BLaER1 (cell line): ENCODE results near the gene HDLBP.

Experiments
- H3K27ac ChIP-seq: shearing (Covaris generic); formaldehyde crosslinking; 2 replicates; pipeline ENCODE4 v1.8.1; 2022
- H3K27me3 ChIP-seq: shearing (Covaris generic); formaldehyde crosslinking; 2 replicates; pipeline ENCODE4 v1.8.1; 2022
- H3K36me3 ChIP-seq: shearing (Covaris generic); formaldehyde crosslinking; 2 replicates; pipeline ENCODE4 v1.8.1; 2022
- H3K4me1 ChIP-seq: shearing (Covaris generic); formaldehyde crosslinking; 2 replicates; pipeline ENCODE4 v1.8.1; 2022
- H3K4me2 ChIP-seq: shearing (Covaris generic); formaldehyde crosslinking; 2 replicates; pipeline ENCODE4 v1.8.1; 2022
- H3K4me3 ChIP-seq: shearing (Covaris generic); formaldehyde crosslinking; 2 replicates; pipeline ENCODE4 v1.8.1; 2022
- H3K9ac ChIP-seq: shearing (Covaris generic); formaldehyde crosslinking; 2 replicates; pipeline ENCODE4 v1.8.1; 2022
- H3K9me3 ChIP-seq: shearing (Covaris generic); formaldehyde crosslinking; 2 replicates; pipeline ENCODE4 v1.8.1; 2022
- H4K20me1 ChIP-seq: shearing (Covaris generic); formaldehyde crosslinking; 2 replicates; pipeline ENCODE4 v1.8.1; 2022
- Cebpa-rat ChIP-seq: shearing (Covaris generic); IDR thresholded peaks from 2 replicates; pipeline ENCODE4 v1.8.1; 2022

HDLBP gene

DNA sequence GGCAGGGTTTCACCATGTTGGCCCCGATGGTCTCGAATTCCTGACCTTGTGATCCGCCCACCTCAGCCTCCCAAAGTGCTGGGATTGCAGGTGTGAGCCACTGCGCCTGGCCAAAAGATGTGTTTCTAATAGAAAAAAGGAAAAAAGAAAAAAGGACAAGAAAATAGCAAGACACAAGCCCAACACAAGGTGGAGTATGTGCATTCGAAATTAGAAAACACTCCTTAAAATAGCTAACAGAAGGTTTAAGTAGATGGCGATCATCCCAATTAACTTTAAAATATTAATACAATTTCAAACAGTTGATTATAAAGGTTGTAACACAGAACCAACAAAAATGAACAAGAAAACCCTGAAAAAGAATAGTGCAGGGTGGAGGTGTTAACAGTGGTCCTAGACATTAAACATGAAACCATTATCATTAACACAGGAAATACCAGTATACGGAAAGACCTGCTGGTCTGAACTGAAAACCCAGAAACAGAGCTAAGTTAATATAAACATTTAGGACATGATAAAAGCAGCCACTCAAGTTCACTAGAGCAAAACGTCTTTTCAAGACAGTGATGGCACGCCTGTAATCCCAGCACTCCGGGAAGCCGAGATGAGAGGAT is 57.9 kb downstream of the HDLBP start:
- no peak overlapping the region for H3K4me2 ChIP-seq
- H3K27me3 ChIP-seq = no peaks in the 10 kb centered on the region
- no peak overlapping the region for H3K9ac ChIP-seq
- no peaks in the 10 kb centered on the region for H3K9me3 ChIP-seq
- H3K36me3 ChIP-seq = peaks cover 100% of the 10 kb centered on the region
- H3K4me1 ChIP-seq = no peaks in the 10 kb centered on the region
- H4K20me1 ChIP-seq = peaks cover 79% of the 10 kb centered on the region
- no peak overlapping the region for H3K4me3 ChIP-seq
- H3K27ac ChIP-seq = no peak overlapping the region
- no peak for TF ChIP-seq Cebpa-rat

DNA sequence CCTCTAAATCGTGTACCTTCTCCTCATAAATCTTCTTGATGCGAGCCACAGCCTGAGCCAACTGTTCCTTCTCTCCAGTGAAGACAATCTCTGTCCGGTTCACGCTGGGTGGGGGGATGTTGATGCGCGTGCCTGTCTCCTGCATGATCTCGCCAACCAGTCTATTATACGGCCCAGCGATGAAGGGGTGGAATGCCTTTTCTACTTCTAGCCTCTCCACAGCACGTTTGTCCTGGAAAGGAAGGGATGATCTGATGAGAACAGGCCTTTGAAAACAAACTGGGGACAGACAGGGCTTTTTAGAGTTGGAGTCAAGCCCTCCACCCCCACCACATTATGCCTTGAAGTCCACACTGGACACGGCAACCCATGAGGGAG is 59.3 kb downstream of the HDLBP start:
- Histone ChIP-seq H4K20me1 (peaks cover 73% of the 10 kb centered on the region), H3K27ac (no peak overlapping the region), H3K4me3 (no peak overlapping the region), H3K9me3 (no peaks in the 10 kb centered on the region), H3K4me1 (no peaks in the 10 kb centered on the region), H3K9ac (no peak overlapping the region), H3K36me3 (peaks cover 100% of the 10 kb centered on the region), H3K4me2 (no peak overlapping the region), H3K27me3 (no peaks in the 10 kb centered on the region)
- TF ChIP-seq Cebpa-rat = no peak

DNA sequence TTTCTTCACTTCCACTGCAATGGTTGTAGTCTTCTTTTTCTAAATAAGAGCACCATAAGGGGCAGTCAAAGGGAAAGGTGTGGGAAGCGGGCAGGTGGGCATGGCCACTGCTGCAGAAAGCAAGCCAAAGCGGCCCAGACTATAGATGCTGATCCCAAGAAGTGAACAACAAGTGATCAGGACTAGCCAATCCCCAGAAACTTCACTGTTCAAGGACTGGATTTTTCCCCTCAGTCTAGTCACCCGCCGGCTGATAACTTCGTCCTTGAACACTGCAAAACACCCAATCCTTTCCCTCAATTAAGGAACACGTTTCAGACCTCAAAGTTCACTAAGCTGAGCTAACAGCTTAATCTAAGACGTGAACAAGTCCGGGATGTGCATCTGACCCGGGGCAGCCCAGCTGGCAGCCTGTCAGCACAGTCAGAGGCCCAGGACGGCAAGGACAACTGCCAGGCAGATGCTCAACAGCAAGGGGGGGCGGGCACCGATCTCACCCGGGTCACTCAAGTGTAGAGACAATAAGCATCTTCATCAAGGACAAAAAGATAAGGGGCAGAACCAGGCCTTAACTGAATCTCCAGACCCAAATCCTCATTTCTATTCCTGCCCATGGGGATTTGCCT is 59.8 kb downstream of the HDLBP start:
- Histone ChIP-seq H3K36me3 (peaks cover 100% of the 10 kb centered on the region), H3K4me1 (no peaks in the 10 kb centered on the region), H3K9me3 (no peaks in the 10 kb centered on the region), H3K9ac (no peak overlapping the region), H3K4me2 (no peak overlapping the region), H3K27ac (no peak overlapping the region), H3K27me3 (no peaks in the 10 kb centered on the region), H4K20me1 (peaks cover 73% of the 10 kb centered on the region), H3K4me3 (no peak overlapping the region)
- no peak for TF ChIP-seq Cebpa-rat

DNA sequence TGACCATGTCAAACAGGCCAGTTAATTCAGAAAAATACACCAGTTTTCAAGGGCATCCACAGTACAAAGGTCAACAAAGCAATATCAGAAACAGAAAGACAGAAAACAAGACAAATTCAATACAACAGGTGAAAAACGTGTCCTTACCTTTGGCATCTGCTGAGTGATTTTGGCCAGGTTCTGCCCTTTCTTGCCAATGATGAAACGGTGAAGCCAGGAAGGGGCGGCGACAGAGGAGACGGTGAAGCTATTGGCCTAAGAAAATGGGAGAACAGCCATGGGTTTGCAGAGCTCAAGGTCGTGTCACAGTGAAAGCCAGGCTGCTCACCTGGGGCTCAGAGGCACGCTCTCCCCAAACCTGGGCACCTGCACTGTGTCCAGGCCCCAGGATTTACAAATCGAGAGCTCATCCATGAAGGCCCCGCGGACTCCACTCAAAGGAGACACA is 60.5 kb downstream of the HDLBP start:
- H3K4me3 ChIP-seq = no peak overlapping the region
- H3K9ac ChIP-seq = no peak overlapping the region
- no peak for TF ChIP-seq Cebpa-rat
- H3K4me2 ChIP-seq = no peak overlapping the region
- no peaks in the 10 kb centered on the region for H3K9me3 ChIP-seq
- peaks cover 73% of the 10 kb centered on the region for H4K20me1 ChIP-seq
- H3K27ac ChIP-seq = no peak overlapping the region
- H3K36me3 ChIP-seq = peaks cover 100% of the 10 kb centered on the region
- no peaks in the 10 kb centered on the region for H3K4me1 ChIP-seq
- H3K27me3 ChIP-seq = no peaks in the 10 kb centered on the region

DNA sequence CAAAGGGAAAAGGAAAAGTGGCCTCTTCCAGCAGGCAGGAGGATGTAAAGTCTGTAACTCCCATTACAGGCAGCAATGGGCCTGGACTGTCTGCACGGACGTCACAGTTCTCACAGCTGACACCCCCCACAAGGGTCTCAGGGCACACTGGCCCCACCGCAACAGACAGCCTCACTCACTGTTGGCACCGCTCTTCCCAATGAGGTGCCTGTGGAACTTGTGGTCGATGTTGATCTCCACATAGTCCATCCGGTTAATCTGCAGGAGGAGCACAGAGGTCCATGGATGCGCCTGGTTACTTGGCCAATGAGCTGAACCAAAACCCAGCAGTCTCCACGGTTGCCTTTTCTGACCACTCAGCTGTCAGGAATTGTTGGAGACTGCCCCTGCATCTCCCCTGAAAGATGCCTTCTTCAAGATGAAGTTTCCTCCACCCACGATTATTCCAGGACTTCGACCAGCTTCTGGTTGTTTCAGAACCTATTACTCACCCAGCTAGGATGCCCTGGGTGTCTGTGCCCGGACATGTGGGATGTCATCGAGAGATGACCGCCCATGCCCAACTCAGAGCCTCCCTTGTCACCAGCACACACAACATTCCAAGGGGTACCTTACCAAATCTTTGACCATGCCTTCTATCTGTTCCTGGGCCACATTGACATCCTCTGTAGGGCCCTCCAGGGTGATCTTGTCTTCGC is 62.5 kb downstream of the HDLBP start:
- peaks cover 67% of the 10 kb centered on the region for H4K20me1 ChIP-seq

DNA sequence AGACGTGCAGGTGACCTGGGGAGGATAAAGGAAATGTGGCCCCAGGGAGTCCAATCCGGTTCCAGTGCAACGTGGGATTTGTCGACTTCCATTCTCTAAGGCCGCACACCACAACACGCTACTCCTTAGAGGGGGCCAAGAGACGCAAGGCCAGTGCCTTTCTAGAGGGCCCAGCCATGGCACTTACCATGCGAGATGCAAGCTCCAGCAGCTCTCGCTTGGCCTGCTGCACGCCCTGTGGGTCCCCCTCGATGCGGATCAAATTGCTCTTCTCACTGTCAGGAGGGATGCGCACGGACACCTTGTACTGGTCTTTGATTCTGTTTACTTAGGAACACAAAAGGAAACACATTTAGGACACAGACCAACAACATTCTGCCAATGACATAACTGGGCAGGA is 65.8 kb downstream of the HDLBP start:
- no peak overlapping the region for H3K9ac ChIP-seq
- H3K4me1 ChIP-seq = no peaks in the 10 kb centered on the region
- peaks cover 99% of the 10 kb centered on the region for H3K36me3 ChIP-seq
- no peak for TF ChIP-seq Cebpa-rat
- no peaks in the 10 kb centered on the region for H3K27me3 ChIP-seq
- H3K4me3 ChIP-seq = no peak overlapping the region
- no peak overlapping the region for H3K4me2 ChIP-seq
- no peaks in the 10 kb centered on the region for H3K9me3 ChIP-seq
- H3K27ac ChIP-seq = no peak overlapping the region
- peaks cover 57% of the 10 kb centered on the region for H4K20me1 ChIP-seq

More for the DNA sequence above, 62.5 kb downstream of the HDLBP start:
- Histone ChIP-seq H3K4me2 (no peak overlapping the region), H3K27me3 (no peaks in the 10 kb centered on the region), H3K27ac (no peak overlapping the region), H3K9me3 (no peaks in the 10 kb centered on the region), H3K36me3 (peaks cover 100% of the 10 kb centered on the region), H3K4me1 (no peaks in the 10 kb centered on the region), H3K9ac (no peak overlapping the region), H3K4me3 (no peak overlapping the region)
- no peak for TF ChIP-seq Cebpa-rat

DNA sequence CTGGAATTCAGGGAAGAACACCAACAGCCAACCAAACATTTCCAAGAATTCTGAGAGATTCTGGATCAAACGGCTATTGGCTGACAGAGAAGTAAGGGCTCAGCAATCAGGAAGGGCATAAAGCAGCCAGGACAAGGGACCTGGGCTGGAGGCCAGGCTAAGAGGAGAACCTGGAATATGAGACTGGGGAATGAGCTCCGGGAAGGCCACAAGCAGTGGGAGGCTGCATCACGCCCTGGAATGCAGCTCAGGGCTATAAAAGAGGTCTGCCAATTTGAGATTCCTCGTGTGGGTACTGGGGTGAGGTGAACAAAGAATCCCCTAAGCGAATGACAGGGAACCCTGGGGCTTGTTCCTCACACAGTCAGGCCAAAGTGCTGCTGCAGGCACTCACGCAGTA is 66.6 kb downstream of the HDLBP start:
- Histone ChIP-seq H3K36me3 (peaks cover 99% of the 10 kb centered on the region), H3K4me3 (no peak overlapping the region), H3K27ac (no peak overlapping the region), H3K4me1 (no peaks in the 10 kb centered on the region), H3K9ac (no peak overlapping the region), H3K9me3 (no peaks in the 10 kb centered on the region), H3K4me2 (no peak overlapping the region), H4K20me1 (peaks cover 49% of the 10 kb centered on the region), H3K27me3 (no peaks in the 10 kb centered on the region)
- TF ChIP-seq Cebpa-rat = no peak

DNA sequence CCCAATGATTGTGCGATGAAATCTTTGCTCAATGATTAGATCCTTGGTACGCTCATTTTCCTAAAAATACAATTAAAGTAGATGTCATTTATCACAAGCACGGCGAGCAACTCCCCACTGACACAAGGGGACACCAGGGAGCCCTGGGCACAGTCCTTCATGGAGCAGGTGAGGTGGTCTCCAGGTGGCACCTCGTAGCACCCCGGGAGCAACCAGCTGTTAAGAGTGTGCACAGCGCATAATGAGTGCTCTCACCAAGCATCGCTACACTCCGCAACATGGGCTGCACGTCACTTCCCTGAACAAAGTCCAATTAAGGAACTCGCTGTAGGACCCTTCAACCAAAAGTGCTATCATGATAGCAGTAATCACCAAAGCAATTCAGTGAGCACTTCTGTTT is 67.2 kb downstream of the HDLBP start:
- H4K20me1 ChIP-seq = peaks cover 43% of the 10 kb centered on the region
- no peak for TF ChIP-seq Cebpa-rat
- H3K4me2 ChIP-seq = no peak overlapping the region
- no peaks in the 10 kb centered on the region for H3K27me3 ChIP-seq
- no peak overlapping the region for H3K4me3 ChIP-seq
- no peak overlapping the region for H3K9ac ChIP-seq
- no peaks in the 10 kb centered on the region for H3K4me1 ChIP-seq
- H3K9me3 ChIP-seq = no peaks in the 10 kb centered on the region
- H3K27ac ChIP-seq = no peak overlapping the region
- peaks cover 99% of the 10 kb centered on the region for H3K36me3 ChIP-seq

DNA sequence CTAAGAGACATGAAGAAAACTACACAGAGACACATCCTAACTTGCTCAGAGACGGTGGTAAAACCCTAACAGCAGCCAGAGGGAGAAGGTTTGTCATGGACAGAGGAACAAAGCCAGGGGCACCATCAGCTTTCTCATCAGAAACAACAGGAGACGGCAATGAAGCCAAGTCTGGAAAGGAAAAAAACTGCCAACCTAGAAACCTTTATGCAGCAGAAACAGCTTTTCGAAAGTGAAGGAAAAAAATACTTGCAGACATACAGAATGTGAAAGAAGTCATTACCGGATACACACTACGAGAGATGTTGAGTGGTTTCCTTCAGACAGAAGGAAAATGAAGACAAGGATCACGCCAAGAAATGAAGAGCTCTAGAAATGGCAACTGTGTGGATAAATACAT is 71.1 kb downstream of the HDLBP start:
- peaks cover 99% of the 10 kb centered on the region for H3K36me3 ChIP-seq
- H3K27me3 ChIP-seq = no peaks in the 10 kb centered on the region
- no peak overlapping the region for H3K4me2 ChIP-seq
- no peak overlapping the region for H3K4me3 ChIP-seq
- peaks cover 42% of the 10 kb centered on the region for H4K20me1 ChIP-seq
- TF ChIP-seq Cebpa-rat = no peak
- H3K9ac ChIP-seq = no peak overlapping the region
- H3K4me1 ChIP-seq = no peaks in the 10 kb centered on the region
- no peaks in the 10 kb centered on the region for H3K9me3 ChIP-seq
- H3K27ac ChIP-seq = no peak overlapping the region

DNA sequence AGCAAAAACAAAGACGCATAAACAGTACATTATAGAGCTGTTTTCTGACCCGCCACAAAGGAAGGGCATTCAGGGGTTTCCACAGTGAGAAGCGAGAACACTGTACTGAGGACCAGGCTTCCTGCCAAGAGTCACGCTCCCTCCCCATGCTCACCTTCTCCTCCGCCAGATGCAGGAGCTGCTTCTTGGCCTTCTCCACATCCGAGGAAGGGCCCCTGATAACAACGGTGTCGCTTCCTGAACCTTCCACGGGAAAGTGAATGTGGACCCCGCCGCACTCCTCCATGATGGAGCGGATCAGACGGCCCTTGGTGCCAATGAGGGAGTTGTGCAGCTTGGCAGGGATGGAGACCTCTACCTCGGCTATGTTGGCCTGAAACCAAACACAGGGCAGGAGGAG is 73.2 kb downstream of the HDLBP start:
- H3K9me3 ChIP-seq = no peaks in the 10 kb centered on the region
- H3K4me3 ChIP-seq = no peak overlapping the region
- H3K27ac ChIP-seq = no peak overlapping the region
- no peak for TF ChIP-seq Cebpa-rat
- H3K9ac ChIP-seq = no peak overlapping the region
- peaks cover 43% of the 10 kb centered on the region for H4K20me1 ChIP-seq
- no peaks in the 10 kb centered on the region for H3K27me3 ChIP-seq
- no peak overlapping the region for H3K4me2 ChIP-seq
- H3K36me3 ChIP-seq = peaks cover 99% of the 10 kb centered on the region
- H3K4me1 ChIP-seq = no peaks in the 10 kb centered on the region
